ENCODE results near the gene GLCE.

GLCE gene

DNA sequence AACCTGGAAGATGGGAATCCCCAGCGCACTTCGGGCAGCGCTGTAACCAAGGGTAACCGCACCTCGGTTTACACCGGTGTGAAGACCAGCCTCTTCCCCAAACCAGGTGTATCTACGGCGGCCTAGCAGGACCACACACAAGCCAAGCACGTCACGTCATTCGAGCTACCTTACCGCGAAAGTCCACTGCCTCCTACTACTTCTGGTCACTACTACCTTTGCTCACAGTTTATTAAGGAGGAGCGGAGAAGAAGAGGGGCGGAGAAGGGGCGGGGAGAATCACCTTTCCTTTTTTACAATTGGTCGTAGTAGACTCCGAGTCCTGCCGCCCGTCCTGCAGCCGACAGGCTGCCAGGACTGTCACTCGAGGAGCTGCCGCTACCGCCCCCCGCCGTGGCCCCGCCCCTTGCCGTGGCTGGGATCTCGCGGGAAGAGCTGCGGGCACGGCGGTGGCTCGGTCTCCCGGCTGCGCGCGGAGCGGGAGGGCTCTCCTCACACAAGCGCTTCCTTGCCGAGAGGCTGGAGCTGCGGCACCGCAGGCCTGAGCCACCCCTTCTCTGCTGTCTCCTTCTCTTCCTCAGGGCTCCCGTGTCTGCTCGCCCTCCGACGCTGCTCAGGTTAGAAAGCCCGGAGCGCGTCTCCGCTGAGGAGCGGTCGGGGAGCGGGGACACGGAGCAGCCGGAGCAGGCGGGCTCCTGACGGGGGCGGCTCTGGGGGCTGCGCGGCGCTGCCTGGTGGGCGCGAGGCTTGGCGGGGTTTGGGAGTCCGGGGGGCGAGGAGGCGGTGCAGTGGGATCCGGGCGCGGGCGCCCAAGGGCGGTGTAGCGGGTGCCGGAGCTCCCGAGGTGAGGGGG is at the start of gene GLCE:
Gene GLCE, plus strand, starts transcription at position 495 of the 853 bp plus-strand sequence. CDS start 95,172 bp downstream, outside the sequence.
- in situ Hi-C loops (cut with HindIII; ENCODE audit: low sequenced_read_pairs): no loop called here

DNA sequence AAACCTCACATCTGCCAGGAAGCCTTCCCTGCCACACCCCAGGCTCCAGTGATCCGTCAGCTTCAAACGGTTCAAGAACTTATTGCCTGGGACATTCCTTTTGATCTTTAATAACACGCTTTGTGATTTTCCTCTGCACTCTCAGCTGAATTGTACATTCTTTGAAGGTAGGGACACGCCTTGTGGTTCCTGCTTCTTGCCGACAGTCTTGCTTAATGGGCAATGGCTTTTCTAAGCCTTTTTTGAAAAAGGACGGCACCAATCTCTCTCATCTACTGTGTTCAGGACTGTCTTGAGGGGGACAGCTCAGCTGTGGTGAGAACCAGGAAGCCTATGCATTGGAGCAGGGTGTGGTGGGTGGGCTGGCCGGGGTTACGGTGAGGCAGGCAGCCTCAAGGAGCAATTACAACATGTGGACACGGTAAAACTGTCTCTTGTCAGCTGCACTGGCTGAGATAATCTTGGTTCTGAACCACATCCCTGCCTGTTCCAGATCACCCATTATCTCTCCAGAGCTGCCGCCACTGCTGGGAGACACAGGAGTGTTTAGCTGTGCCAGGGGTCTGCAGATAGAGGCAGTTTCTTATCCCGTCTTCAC is 46.0 kb upstream of the GLCE start:
- in situ Hi-C loops (cut with HindIII; ENCODE audit: low sequenced_read_pairs): no loop called here

DNA sequence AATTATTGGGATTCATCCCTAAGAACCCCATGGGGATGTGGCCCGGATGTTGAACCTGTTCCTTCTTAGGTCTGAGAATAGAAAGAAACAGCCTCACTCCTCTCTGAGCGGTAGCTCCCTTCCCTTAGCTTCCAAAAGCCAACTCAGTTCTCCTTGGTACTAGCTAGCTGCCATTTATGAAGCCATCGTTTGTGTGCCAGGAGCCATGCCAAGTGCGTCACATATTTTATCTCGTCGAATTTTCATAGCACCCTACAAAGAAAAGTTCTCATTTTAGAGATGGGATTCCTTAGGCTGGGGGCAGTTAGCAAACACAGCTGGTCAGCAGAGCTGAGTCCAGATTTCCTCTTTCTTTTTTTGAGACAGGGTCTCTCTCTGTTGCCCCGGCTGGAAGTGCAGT is 45.4 kb upstream of the GLCE start:
- in situ Hi-C loops (cut with HindIII; ENCODE audit: low sequenced_read_pairs): no loop called here

DNA sequence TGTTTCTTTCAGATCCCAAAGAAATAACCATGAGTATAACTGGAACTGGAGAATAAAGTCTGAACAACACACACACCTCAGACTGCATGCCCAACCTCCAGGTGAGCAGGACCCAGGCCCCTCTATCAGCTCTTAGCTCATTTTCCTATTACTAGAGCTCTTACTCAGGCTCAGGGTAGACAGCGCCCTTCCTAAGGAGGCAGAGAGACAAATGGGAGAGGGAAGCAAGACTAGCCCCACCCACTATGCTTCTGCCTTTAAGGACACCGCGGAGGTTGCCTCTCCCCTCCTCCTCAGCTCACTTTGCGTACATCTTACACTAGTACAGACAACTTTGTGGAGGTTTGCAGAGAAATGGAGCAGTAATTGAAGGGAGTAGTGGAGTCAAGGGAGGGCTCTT is 44.0 kb upstream of the GLCE start:
- in situ Hi-C loops (cut with HindIII; ENCODE audit: low sequenced_read_pairs): no loop called here

DNA sequence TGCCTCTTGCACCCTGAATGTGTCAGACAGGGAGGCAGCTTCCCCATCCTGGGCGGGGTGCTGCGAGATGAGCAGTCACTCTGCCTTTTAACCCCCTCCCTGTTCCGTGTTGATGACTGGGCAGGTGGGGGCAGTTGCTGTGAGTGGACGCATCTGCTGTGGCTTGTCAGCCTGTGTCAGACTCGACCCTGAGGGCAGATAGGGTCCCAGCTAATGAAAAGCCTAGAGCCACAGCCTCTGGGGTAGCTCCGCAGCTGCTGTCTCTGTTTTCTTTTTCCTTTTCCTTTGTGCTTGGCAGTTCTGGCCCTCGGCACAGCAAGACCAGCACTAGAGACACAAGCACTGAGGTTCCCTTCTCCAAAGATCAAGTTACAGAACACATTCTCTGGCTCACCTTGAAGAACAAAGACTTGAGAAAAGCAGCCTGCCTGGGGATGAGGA is 43.0 kb upstream of the GLCE start:
- in situ Hi-C loops (cut with HindIII; ENCODE audit: low sequenced_read_pairs): no loop called here

DNA sequence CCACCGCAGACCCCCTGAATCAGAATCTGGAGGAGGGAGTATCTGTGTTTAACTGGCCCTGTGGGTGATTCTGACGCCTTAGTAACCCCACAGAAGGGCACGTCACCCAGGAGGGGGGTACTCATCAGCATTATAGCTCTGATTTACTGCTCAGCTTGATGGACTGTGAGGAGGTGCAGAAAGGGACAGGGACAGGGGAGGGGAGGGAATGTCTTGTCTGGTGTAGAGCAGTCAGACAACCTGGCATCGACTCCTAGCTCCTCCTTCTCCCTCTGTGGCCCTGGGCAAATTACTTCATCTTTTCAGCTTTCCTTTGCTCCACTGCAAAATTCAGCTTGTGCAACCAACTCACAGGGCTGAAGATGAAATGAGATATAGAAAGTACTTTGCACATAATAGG is 42.3 kb upstream of the GLCE start:
- in situ Hi-C loops (cut with HindIII; ENCODE audit: low sequenced_read_pairs): no loop called here

DNA sequence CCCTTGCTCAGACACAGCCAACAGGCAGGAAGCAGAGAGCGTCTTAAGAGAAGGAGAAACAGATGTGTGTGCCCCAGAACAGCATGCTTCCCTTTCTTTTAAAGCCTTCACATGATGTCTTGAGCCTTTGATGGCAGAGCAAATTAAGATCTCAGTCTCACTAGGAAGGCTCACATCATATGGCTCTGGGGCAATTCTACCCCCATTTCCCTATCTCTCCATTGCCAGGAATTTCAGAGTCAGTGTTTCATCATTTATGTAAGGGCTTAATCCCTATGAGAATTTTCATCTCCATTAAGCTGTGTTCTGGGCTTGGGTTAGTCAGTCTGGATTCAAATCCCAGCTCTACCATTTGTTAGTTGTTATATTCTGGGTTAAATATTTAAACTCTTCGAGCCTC is 41.4 kb upstream of the GLCE start:
- in situ Hi-C loops (cut with HindIII; ENCODE audit: low sequenced_read_pairs): no loop called here

DNA sequence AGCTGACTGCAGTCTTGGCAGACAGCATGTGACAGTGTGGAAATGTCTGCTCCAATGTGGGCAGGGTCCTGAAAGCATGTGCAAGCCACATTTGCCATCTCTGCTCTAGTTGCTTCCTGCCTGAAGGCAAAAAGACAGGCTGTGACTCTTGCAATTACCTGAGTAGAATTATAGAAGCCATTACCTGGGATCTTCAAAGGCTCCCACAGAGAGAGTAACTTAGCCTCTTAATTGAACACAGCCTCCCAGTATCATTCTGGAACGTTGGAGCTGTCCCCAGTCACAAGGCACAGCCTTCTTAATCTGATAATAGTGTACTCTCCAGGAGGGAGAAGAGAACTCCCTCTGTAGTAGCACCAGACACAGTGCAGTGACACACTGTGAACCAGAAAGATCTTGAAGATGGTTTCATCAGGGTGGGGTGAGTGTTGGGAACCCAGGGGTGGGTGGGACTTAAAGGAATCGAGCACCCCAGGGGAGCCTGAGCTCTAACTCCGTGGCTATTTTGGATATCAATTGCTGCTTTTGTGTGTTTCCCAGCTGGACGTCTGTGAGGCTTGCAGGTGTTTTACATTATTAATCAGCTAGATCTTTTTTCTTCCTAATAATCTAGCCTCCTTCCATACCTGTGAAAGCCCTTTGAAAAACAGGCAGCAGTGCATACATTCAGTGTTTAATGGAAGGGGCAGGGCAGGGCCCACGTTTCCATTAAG is 40.6 kb upstream of the GLCE start:
- in situ Hi-C loops (cut with HindIII; ENCODE audit: low sequenced_read_pairs): no loop called here

DNA sequence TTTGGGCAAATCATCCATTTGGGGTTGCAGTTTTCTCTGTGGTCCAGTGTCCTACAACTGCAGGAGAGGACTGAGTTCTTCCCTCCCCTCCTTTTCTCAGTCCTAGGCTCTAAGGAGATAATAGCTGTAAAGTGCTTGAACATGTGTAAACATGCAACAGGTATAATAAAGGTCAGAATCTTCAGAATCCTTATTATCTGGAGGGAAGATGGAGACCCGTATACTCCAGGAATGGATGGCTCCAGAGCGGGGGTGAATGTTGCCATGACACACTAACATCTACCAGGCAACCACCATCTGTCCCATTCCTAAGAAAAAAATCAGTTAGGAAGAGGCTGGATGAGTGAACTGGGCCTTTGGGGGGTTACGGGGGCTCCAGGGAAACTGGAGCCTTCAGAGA is 39.7 kb upstream of the GLCE start:
- in situ Hi-C loops (cut with HindIII; ENCODE audit: low sequenced_read_pairs): no loop called here

DNA sequence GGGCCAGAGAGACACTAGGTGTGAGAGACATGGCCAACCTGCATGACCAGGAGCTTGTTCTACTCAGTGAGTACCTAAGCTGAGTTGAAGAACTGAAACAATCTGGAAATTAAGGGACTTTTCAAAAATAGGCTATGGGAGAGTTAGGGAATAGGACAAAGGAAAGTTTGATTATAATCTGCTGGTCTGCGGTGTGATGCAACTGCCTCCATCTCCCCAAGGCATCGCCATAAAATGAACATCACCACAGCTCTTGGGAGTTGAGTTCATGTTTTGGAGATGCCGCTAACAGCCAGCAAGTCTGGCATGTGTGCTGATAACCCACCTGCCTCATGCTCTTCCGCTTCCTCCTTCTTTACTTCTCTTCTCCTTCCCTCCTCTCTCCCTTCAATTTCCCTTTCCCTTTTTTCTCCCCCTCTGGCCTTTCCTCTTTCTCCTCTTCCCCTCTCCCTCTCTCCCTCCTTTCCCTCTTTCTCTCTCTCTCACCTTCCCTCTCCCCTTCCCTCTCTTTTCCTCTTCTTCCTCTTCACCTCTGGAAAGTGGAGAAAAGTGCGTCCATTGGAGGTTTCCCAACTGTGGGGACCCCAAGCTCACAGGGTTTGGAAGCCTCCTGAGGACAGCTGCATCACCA is 39.1 kb upstream of the GLCE start:
- in situ Hi-C loops (cut with HindIII; ENCODE audit: low sequenced_read_pairs): no loop called here

DNA sequence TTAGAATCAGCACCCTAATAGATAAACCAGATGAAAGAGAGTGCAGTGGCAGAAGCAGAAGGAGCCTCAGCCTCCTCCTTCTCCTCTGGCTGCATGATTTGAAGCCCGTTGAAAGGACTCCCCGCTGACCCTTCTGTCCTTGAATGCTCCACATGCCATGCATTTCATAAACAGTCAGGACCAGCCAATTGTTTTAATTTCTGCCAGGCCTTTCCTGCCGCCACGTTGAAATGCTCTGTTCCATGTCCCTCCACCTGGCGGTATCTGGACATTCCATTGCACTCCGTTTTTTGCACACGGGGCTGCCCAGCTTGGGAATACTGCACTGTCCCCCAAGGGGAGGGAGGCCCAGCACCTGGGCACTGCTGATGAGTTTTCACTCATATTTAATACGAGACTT is 35.2 kb upstream of the GLCE start:
- in situ Hi-C loops (cut with HindIII; ENCODE audit: low sequenced_read_pairs): no loop called here

DNA sequence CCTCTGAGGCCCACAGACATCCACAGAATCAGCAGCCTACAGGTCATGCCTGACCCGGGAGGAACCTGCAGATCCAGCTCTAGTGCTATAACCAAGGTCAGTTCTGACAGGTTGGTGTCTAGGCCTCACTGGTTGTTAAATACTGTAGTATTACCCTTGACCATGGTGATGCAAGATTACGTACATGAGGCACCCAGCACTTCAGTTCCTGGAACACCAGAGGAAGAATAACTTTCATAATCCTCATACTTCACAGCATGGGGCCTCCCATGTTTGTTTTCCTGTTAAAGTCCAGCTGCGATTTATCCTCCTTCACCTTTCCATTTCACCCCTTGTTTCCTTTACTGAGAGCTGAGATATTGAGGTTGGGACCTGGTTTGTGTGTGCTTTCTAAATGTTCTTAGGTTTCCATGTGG is 34.4 kb upstream of the GLCE start:
- in situ Hi-C loops (cut with HindIII; ENCODE audit: low sequenced_read_pairs): no loop called here

DNA sequence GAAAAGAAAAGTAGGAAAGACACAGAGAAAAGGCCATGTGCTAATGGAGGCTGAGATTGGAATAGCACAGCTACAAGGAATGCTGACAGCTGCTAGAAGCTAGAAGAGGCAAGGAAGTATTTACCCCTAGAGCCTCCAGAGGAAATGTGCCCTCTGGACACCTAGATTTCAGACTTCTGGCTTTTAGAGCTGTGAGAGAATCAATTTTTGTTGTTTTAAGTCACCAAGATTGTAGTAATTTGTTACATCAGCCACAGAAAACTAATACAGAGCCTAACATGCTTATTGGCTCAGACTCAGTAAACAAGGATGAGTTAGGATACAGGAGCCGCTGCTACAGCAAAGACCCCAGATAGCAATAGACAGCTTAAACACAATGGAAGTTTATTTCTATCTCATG is 33.1 kb upstream of the GLCE start:
- in situ Hi-C loops (cut with HindIII; ENCODE audit: low sequenced_read_pairs): no loop called here

DNA sequence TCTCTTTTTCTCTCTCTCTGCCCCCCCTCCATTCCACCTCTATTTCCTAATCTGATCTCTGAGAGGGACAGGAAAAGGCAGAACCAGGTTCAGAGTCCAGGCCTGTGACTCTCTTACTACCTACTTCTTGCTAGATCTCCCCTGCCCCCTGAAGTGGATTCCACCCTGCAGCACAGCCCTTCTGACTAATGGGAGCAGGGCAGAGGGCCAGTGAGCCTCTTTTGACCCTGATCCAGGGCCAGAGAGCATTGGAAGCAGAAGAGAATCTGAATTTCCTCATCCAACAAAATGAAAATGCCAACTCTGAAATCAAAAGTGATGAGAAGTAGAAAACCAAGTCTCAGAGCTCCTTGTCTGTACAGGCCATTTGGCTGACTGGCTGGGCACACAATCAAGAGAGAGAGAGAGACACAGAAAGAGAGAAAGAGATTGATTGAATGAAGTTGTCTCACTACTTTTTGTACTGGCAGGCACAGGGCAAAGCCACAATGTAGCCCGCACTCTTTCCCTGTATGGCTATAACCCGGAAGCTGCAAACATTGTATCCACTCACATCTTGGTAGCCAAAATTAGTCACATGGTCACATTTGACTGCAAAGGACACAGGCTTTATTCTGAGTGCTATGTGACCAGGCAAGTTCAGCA is 31.6 kb upstream of the GLCE start:
- in situ Hi-C loops (cut with HindIII; ENCODE audit: low sequenced_read_pairs): no loop called here

DNA sequence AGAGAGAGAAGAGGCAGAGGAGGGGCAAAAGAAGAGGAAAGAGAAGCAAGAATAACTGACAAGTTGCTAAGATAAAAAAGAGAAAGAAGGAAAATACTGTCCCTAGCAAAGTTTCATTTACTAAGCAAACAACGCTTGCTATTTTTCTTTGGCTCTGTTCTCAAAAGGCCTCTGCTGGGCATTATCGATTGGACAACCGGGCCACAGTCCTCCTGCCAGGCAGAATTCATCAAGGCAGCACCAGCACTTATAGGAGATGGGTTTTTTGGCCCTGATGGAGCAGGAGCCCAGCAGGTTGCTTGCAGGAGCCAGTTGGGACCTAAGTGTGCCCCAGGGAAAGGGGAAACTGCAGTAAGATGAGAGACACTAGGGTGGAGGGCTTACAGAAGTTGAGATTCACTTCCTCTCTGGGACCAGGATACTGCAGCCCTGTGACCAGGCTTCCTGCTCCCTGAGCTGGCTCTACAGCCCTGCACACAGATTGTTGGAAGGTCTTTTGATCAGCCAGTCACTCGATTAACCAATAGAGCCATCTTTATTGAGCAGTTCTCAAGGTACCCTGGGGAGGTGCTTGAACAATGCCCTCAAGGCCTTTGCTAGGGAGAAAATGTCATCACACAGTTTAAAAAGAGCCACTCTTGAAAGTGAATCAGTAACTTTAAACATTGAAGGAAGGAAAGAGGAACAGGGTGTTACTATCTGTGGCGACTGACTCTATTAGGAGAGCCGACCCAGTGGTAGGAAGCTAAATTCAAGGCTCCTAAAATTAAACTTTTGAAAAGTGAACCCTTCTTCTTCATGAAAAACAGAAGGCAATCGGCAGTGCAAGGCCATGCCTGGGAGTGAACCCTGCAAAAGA is 28.8 kb upstream of the GLCE start:
- in situ Hi-C loops (cut with HindIII; ENCODE audit: low sequenced_read_pairs): no loop called here

DNA sequence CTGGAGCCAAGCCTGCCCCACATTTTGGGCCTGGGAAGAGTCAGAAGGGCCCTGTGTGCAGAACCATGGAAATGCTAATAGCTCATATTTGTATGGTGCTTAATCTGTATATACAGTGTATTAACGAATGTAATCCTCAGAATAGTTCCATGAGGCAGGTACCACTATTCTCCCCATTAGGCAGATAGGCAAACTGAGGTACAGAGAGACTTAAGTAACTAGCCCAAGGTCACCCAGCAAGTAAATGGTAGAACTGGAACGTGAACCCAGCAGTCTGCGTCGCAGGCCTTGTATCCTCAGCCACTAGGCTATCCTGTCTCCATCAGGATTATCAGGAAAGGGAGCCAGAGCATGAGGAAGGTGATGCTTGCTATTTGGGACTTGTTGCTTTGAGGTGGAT is 28.0 kb upstream of the GLCE start:
- in situ Hi-C loops (cut with HindIII; ENCODE audit: low sequenced_read_pairs): no loop called here

DNA sequence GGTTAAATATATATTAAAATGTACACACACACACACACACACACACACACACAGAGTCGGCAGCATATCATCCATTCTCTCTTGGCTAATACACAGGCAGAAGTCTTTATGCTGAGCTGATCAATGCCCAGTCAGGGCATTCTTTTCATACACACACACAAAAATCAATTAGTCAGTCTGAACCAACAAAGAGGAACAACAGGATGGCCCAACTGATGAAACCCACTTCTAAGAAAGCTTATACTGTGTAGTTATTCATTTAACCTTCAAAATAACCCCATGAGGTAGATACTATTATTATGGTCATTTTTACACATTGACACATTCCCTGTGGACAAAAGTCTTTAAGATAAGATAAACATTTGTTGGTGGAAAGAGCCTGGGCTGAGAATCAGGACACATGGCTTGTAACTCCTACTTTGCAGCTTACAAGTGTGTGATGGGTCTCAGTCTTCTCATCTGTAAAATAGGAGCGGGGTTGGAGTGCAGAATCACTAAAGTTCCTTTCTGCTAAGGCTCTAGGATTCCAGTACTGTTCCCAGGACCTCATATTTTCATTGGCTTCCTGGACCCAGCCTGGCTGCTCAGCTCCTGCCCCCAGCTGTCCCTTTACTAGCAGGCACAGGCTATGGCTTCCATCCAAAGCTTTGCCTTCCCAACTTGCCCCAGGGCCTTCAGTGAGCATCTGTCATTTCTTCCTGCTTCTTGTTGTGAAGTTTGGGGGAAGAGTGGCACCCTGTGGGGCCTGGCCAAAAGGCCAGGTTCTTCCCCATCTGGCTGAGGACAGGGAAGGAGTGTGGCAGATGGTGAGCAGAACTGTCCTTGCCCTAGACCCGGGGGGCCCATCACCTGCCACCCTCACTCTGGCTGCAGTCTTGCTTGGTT is 27.2 kb upstream of the GLCE start:
- in situ Hi-C loops (cut with HindIII; ENCODE audit: low sequenced_read_pairs): no loop called here

DNA sequence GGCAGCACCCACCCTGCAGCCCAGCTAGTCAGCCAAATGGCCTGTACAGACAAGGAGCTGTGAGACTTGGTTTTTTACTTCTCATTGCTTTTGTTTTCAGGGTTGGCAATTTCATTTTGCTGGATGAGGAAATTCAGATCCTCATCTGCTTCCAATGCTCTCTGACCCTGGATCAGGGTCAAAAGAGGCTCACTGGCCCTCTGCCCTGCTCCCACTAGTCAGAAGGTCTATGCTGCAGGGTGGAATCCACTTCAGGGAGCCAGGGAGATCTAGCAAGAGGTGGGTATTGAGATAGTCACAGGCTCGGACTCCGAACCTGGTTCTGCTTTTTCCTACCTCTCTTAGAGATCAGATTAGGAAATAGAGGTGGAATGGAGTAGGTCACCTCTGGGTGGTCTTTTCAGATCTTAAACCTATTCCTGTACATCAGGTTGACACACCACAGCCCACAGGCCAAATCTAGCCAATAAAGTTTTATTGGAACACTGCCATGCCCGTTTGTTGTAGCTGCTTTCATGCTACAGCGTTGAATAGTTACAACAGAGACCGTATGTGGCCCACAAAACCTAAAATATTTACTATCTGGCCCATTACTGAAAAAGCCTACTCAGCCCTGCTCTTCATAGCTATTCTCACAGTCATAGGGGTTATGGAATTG is 26.4 kb upstream of the GLCE start:
- in situ Hi-C loops (cut with HindIII; ENCODE audit: low sequenced_read_pairs): no loop called here

DNA sequence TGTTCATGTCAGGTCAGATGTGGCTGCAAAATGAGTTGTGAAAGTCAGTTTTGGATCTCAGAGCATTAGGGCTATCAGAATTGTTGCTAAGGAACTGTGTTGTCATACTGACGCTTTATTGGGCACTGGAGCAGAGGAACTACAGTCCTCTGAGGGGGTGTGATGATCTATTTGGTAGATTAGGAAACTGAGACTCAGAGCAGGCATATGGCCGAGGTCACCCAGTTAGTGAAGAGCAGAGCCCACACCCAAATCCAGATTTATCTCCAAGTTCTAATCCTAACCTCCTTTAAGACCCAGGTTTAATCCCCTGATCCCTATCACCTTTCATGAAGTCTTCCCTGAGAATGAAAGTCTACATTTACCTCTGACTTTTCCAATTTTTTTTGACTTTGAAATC is 25.6 kb upstream of the GLCE start:
- in situ Hi-C loops (cut with HindIII; ENCODE audit: low sequenced_read_pairs): no loop called here
